Measurements from ENCODE around the gene TBC1D14.

Gene TBC1D14

GRCh38 chr4:7052923-7053715 is 143.5 kb downstream of the TBC1D14 start:
- in situ Hi-C loops (cut with HindIII; ENCODE audit: low pct_ligation_motif_present, low sequenced_read_pairs) = no loop called here
- Histone ChIP-seq H3K4me3 (ENCODE audit: low read depth, low read length) (no peak overlapping the region), H3K36me3 (replicated peaks) (peaks cover 16% of the 10 kb centered on the region), H3K27ac (no peak overlapping the region), H3K27me3 (replicated peaks) (no peaks in the 10 kb centered on the region)
- no peak for DNase-seq
- TF ChIP-seq CTCF (IDR thresholded peaks at IDR 0.05; ENCODE audit: low read depth, low read length, missing control alignments) = no peak

GRCh38 chr4:7054106-7054880 is 144.7 kb downstream of the TBC1D14 start:
- H3K27ac ChIP-seq = no peak overlapping the region
- no peak for TF ChIP-seq CTCF (IDR thresholded peaks at IDR 0.05; ENCODE audit: low read depth, low read length, missing control alignments)
- no peak for DNase-seq
- H3K36me3 ChIP-seq (replicated peaks) = peaks cover 25% of the 10 kb centered on the region
- no peaks in the 10 kb centered on the region for H3K27me3 ChIP-seq (replicated peaks)
- in situ Hi-C loops (cut with HindIII; ENCODE audit: low pct_ligation_motif_present, low sequenced_read_pairs) = no loop called here
- H3K4me3 ChIP-seq (ENCODE audit: low read depth, low read length) = no peak overlapping the region

- no peak for TF ChIP-seq CTCF (IDR thresholded peaks at IDR 0.05; ENCODE audit: low read depth, low read length, missing control alignments)
- H3K27me3 ChIP-seq (replicated peaks) = no peaks in the 10 kb centered on the region
- DNase-seq = no peak
- no peak overlapping the region for H3K27ac ChIP-seq
- no peak overlapping the region for H3K4me3 ChIP-seq (ENCODE audit: low read depth, low read length)
- H3K36me3 ChIP-seq (replicated peaks) = peaks cover 36% of the 10 kb centered on the region
- in situ Hi-C loops (cut with HindIII; ENCODE audit: low pct_ligation_motif_present, low sequenced_read_pairs) = no loop called here
Observed at GRCh38 chr4:7055111-7055989, 145.7 kb downstream of the TBC1D14 start.

GRCh38 chr4:7055990-7056325 is 146.3 kb downstream of the TBC1D14 start:
- Histone ChIP-seq H3K27me3 (replicated peaks) (no peaks in the 10 kb centered on the region), H3K27ac (no peak overlapping the region), H3K4me3 (ENCODE audit: low read depth, low read length) (no peak overlapping the region), H3K36me3 (replicated peaks) (peaks cover 41% of the 10 kb centered on the region)
- in situ Hi-C loops (cut with HindIII; ENCODE audit: low pct_ligation_motif_present, low sequenced_read_pairs) = no loop called here
- no peak for DNase-seq
- no peak for TF ChIP-seq CTCF (IDR thresholded peaks at IDR 0.05; ENCODE audit: low read depth, low read length, missing control alignments)

GRCh38 chr4:7058792-7059191 is 149.2 kb downstream of the TBC1D14 start:
- Histone ChIP-seq H3K27ac (no peak overlapping the region), H3K4me3 (ENCODE audit: low read depth, low read length) (no peak overlapping the region), H3K27me3 (replicated peaks) (no peaks in the 10 kb centered on the region), H3K36me3 (replicated peaks) (peaks cover 52% of the 10 kb centered on the region)
- no peak for TF ChIP-seq CTCF (IDR thresholded peaks at IDR 0.05; ENCODE audit: low read depth, low read length, missing control alignments)
- no peak for DNase-seq
- in situ Hi-C loops (cut with HindIII; ENCODE audit: low pct_ligation_motif_present, low sequenced_read_pairs) = no loop called here
